Measurements from ENCODE around the gene RANGAP1. TPM values are rescaled to one million over a fixed set of nuclear protein-coding genes. Genes with fewer than 3 reads are reported as not detected.
A peak's percentile ranks its signal among the peaks of the same experiment; 100 is the strongest.

RANGAP1 gene
- 10 to 100 TPM; 27.5 to 62.3 (median 34.0) TPM for polyA plus RNA-seq
- long read RNA-seq, donor 1, full-length matches to known transcripts: 5 of 5 reads
- long read RNA-seq, donor 1, partial matches to known transcripts: 0 of 5 reads
- long read RNA-seq, donor 1, other reads (novel, unspliced or antisense): 0 of 5 reads
- long read RNA-seq, donor 2: 0 reads
- long read RNA-seq, donor 3, partial matches to known transcripts: 0 of 2 reads
- long read RNA-seq, donor 3, other reads (novel, unspliced or antisense): 0 of 2 reads
- long read RNA-seq, donor 4: 0 reads
- long read RNA-seq, donor 5, partial matches to known transcripts: 0 of 1 reads
- long read RNA-seq, donor 5, other reads (novel, unspliced or antisense): 0 of 1 reads
- long read RNA-seq, donor 6, partial matches to known transcripts: 0 of 1 reads
- long read RNA-seq, donor 6, other reads (novel, unspliced or antisense): 0 of 1 reads
- long read RNA-seq, donor 7, full-length matches to known transcripts: 10 of 10 reads
- long read RNA-seq, donor 7, partial matches to known transcripts: 0 of 10 reads
- long read RNA-seq, donor 7, other reads (novel, unspliced or antisense): 0 of 10 reads
- long read RNA-seq, donor 8: 0 reads
- long read RNA-seq, donor 9: 0 reads
- long read RNA-seq, donor 10, partial matches to known transcripts: 0 of 1 reads
- long read RNA-seq, donor 10, other reads (novel, unspliced or antisense): 0 of 1 reads

- no peaks in the 10 kb centered on the region for H3K27me3 ChIP-seq (ENCODE audit: control insufficient read depth in 3 of 3, insufficient read depth in 3 of 3, low read length in 3 of 3)
- peak; percentile 59 for FAIRE-seq
- peak within 1 kb of the TSS; percentile 84 to 96 (median 94) for H3K4me3 ChIP-seq (ENCODE audit: low read depth in 1 of 3, low read length in 3 of 3)
- peak within 1 kb of the TSS; percentile 76 to 94 (median 91) for H3K27ac ChIP-seq (ENCODE audit: low read depth in 1 of 3, low read length in 2 of 3)
- DNase-seq: peak; percentile 100
- peaks cover 0 to 27% (median 2%) of the 10 kb centered on the region in 3 donors for H3K36me3 ChIP-seq (ENCODE audit: control insufficient read depth in 3 of 3, insufficient read depth in 2 of 3, low read depth in 1 of 3, low read length in 3 of 3)
- 0 to 1% (median 0%) methylated on average over 57 to 77 of the region's 77 CpGs for WGBS, 3 donors
- peaks cover 0 to 19% (median 6%) of the 10 kb centered on the region in 3 donors for H3K4me1 ChIP-seq (ENCODE audit: control insufficient read depth in 3 of 3, insufficient read depth in 2 of 3, low read depth in 1 of 3, low read length in 2 of 3)
- no peaks in the 10 kb centered on the region for H3K9me3 ChIP-seq (ENCODE audit: control insufficient read depth in 2 of 2, insufficient read depth in 1 of 2, low read depth in 1 of 2, low read length in 1 of 2)
Measured at GRCh38 chr22:41285820-41286638, at the start of gene RANGAP1. TSS of gene RANGAP1 (minus strand) at chr22:41286187. CDS start at chr22:41281044, 5,143 bp downstream.

- FAIRE-seq: no peak
- Histone ChIP-seq H3K27ac (ENCODE audit: low read depth in 1 of 3, low read length in 2 of 3) (no peak overlapping the region), H3K9me3 (ENCODE audit: control insufficient read depth in 2 of 2, insufficient read depth in 1 of 2, low read depth in 1 of 2, low read length in 1 of 2) (no peaks in the 10 kb centered on the region), H3K27me3 (ENCODE audit: control insufficient read depth in 3 of 3, insufficient read depth in 3 of 3, low read length in 3 of 3) (no peaks in the 10 kb centered on the region), H3K4me3 (ENCODE audit: low read depth in 1 of 3, low read length in 3 of 3) (no peak overlapping the region), H3K4me1 (ENCODE audit: control insufficient read depth in 3 of 3, insufficient read depth in 2 of 3, low read depth in 1 of 3, low read length in 2 of 3) (no peaks in the 10 kb centered on the region), H3K36me3 (ENCODE audit: control insufficient read depth in 3 of 3, insufficient read depth in 2 of 3, low read depth in 1 of 3, low read length in 3 of 3) (peaks cover 14 to 88% (median 16%) of the 10 kb centered on the region in 3 donors)
- no peak for DNase-seq
- WGBS, 3 donors: 95 to 98% (median 97%) methylated on average over 11 of the region's 11 CpGs
Measured at GRCh38 chr22:41334951-41335635, 49.1 kb upstream of the RANGAP1 start.

GRCh38 chr22:41334215-41334614 lies 48.2 kb upstream of the RANGAP1 start:
- WGBS, 3 donors: 89 to 100% (median 94%) methylated on average over 3 of the region's 3 CpGs
- Histone ChIP-seq H3K27ac (ENCODE audit: low read depth in 1 of 3, low read length in 2 of 3) (no peak overlapping the region), H3K4me1 (ENCODE audit: control insufficient read depth in 3 of 3, insufficient read depth in 2 of 3, low read depth in 1 of 3, low read length in 2 of 3) (no peaks in the 10 kb centered on the region), H3K9me3 (ENCODE audit: control insufficient read depth in 2 of 2, insufficient read depth in 1 of 2, low read depth in 1 of 2, low read length in 1 of 2) (no peaks in the 10 kb centered on the region), H3K27me3 (ENCODE audit: control insufficient read depth in 3 of 3, insufficient read depth in 3 of 3, low read length in 3 of 3) (no peaks in the 10 kb centered on the region), H3K4me3 (ENCODE audit: low read depth in 1 of 3, low read length in 3 of 3) (no peak overlapping the region), H3K36me3 (ENCODE audit: control insufficient read depth in 3 of 3, insufficient read depth in 2 of 3, low read depth in 1 of 3, low read length in 3 of 3) (peaks cover 10 to 88% (median 17%) of the 10 kb centered on the region in 3 donors)
- FAIRE-seq (no peak), DNase-seq (no peak)

- no peak overlapping the region for H3K4me3 ChIP-seq (ENCODE audit: low read depth in 1 of 3, low read length in 3 of 3)
- FAIRE-seq (no peak), DNase-seq (no peak)
- H3K9me3 ChIP-seq (ENCODE audit: control insufficient read depth in 2 of 2, insufficient read depth in 1 of 2, low read depth in 1 of 2, low read length in 1 of 2): no peaks in the 10 kb centered on the region
- H3K27ac ChIP-seq (ENCODE audit: low read depth in 1 of 3, low read length in 2 of 3): no peak overlapping the region
- no peaks in the 10 kb centered on the region for H3K27me3 ChIP-seq (ENCODE audit: control insufficient read depth in 3 of 3, insufficient read depth in 3 of 3, low read length in 3 of 3)
- peaks cover 10 to 87% (median 14%) of the 10 kb centered on the region in 3 donors for H3K36me3 ChIP-seq (ENCODE audit: control insufficient read depth in 3 of 3, insufficient read depth in 2 of 3, low read depth in 1 of 3, low read length in 3 of 3)
- no peaks in the 10 kb centered on the region for H3K4me1 ChIP-seq (ENCODE audit: control insufficient read depth in 3 of 3, insufficient read depth in 2 of 3, low read depth in 1 of 3, low read length in 2 of 3)
- WGBS, 3 donors: 95 to 100% (median 97%) methylated on average over 3 of the region's 3 CpGs
Measured at GRCh38 chr22:41333806-41334205, 47.8 kb upstream of the RANGAP1 start.

- 91 to 93% (median 92%) methylated on average over 15 of the region's 15 CpGs for WGBS, 3 donors
- H3K27ac ChIP-seq (ENCODE audit: low read depth in 1 of 3, low read length in 2 of 3): no peak overlapping the region
- no peaks in the 10 kb centered on the region for H3K27me3 ChIP-seq (ENCODE audit: control insufficient read depth in 3 of 3, insufficient read depth in 3 of 3, low read length in 3 of 3)
- H3K4me3 ChIP-seq (ENCODE audit: low read depth in 1 of 3, low read length in 3 of 3): no peak overlapping the region
- DNase-seq: no peak
- H3K36me3 ChIP-seq (ENCODE audit: control insufficient read depth in 3 of 3, insufficient read depth in 2 of 3, low read depth in 1 of 3, low read length in 3 of 3): peaks cover 16 to 89% (median 21%) of the 10 kb centered on the region in 3 donors
- no peak for FAIRE-seq
- no peaks in the 10 kb centered on the region for H3K4me1 ChIP-seq (ENCODE audit: control insufficient read depth in 3 of 3, insufficient read depth in 2 of 3, low read depth in 1 of 3, low read length in 2 of 3)
- H3K9me3 ChIP-seq (ENCODE audit: control insufficient read depth in 2 of 2, insufficient read depth in 1 of 2, low read depth in 1 of 2, low read length in 1 of 2): no peaks in the 10 kb centered on the region
Measured at GRCh38 chr22:41332217-41332939, 46.4 kb upstream of the RANGAP1 start.

GRCh38 chr22:41330169-41330568 lies 44.2 kb upstream of the RANGAP1 start:
- no peak overlapping the region for H3K4me3 ChIP-seq (ENCODE audit: low read depth in 1 of 3, low read length in 3 of 3)

GRCh38 chr22:41327124-41327523 lies 41.1 kb upstream of the RANGAP1 start:
- no peak overlapping the region for H3K4me3 ChIP-seq (ENCODE audit: low read depth in 1 of 3, low read length in 3 of 3)
- no peaks in the 10 kb centered on the region for H3K27me3 ChIP-seq (ENCODE audit: control insufficient read depth in 3 of 3, insufficient read depth in 3 of 3, low read length in 3 of 3)
- H3K27ac ChIP-seq (ENCODE audit: low read depth in 1 of 3, low read length in 2 of 3): no peak overlapping the region
- no peaks in the 10 kb centered on the region for H3K9me3 ChIP-seq (ENCODE audit: control insufficient read depth in 2 of 2, insufficient read depth in 1 of 2, low read depth in 1 of 2, low read length in 1 of 2)
- FAIRE-seq (no peak), DNase-seq (no peak)
- WGBS, 3 donors: 83 to 95% (median 89%) methylated on average over 16 of the region's 16 CpGs
- H3K4me1 ChIP-seq (ENCODE audit: control insufficient read depth in 3 of 3, insufficient read depth in 2 of 3, low read depth in 1 of 3, low read length in 2 of 3): peaks cover 0 to 3% (median 2%) of the 10 kb centered on the region in 3 donors
- peaks cover 24 to 93% (median 29%) of the 10 kb centered on the region in 3 donors for H3K36me3 ChIP-seq (ENCODE audit: control insufficient read depth in 3 of 3, insufficient read depth in 2 of 3, low read depth in 1 of 3, low read length in 3 of 3)

More at GRCh38 chr22:41330169-41330568, 44.2 kb upstream of the RANGAP1 start:
- no peak for FAIRE-seq
- no peak for DNase-seq
- no peak overlapping the region for H3K27ac ChIP-seq (ENCODE audit: low read depth in 1 of 3, low read length in 2 of 3)
- H3K36me3 ChIP-seq (ENCODE audit: control insufficient read depth in 3 of 3, insufficient read depth in 2 of 3, low read depth in 1 of 3, low read length in 3 of 3): peaks cover 25 to 93% (median 32%) of the 10 kb centered on the region in 3 donors
- WGBS, 3 donors: 94 to 95% (median 94%) methylated on average over 7 of the region's 7 CpGs
- no peaks in the 10 kb centered on the region for H3K4me1 ChIP-seq (ENCODE audit: control insufficient read depth in 3 of 3, insufficient read depth in 2 of 3, low read depth in 1 of 3, low read length in 2 of 3)
- H3K27me3 ChIP-seq (ENCODE audit: control insufficient read depth in 3 of 3, insufficient read depth in 3 of 3, low read length in 3 of 3): no peaks in the 10 kb centered on the region
- H3K9me3 ChIP-seq (ENCODE audit: control insufficient read depth in 2 of 2, insufficient read depth in 1 of 2, low read depth in 1 of 2, low read length in 1 of 2): no peaks in the 10 kb centered on the region

Data from small intestine (tissue), 16 donors.